Measurements from ENCODE around the gene TM6SF1. TPM values are rescaled to one million over a fixed set of nuclear protein-coding genes. Genes with fewer than 3 reads are reported as not detected.
A peak's percentile ranks its signal among the peaks of the same experiment; 100 is the strongest.

TM6SF1 gene
- total RNA-seq, 1 experiment from 2014 or later: 0.79 TPM

GRCh38 chr15:83107841-83108181, 366 bp downstream of the TM6SF1 start:
- peaks cover 9% of the 10 kb centered on the region for H3K4me1 Mint-ChIP-seq
- H3K27me3 Mint-ChIP-seq (ENCODE audit: low read depth): peaks cover 52% of the 10 kb centered on the region
- ChIA-PET POLR2A (interaction anchor here (1.1 kb wide), 1 partner anchor 81 kb away, joined by 3 read pairs; no protein-coding TSS in a partner anchor), CTCF (interaction anchor here (1.2 kb wide), 1 partner anchor 329 kb away, joined by 3 read pairs; no protein-coding TSS in a partner anchor)
- peak overlapping the region; percentile 66 for H3K4me3 Mint-ChIP-seq
- H3K9me3 Mint-ChIP-seq: peaks cover 10% of the 10 kb centered on the region
- H3K27ac Mint-ChIP-seq: no peak overlapping the region
- DNase-seq (ENCODE audit: low spot score) (no peak), ATAC-seq (no peak)
- H3K36me3 Mint-ChIP-seq: no peaks in the 10 kb centered on the region
- no peak for TF ChIP-seq CREB1 (CRISPR knock-in tag; IDR thresholded peaks at IDR 0.05)
- no peak for TF ChIP-seq ZNF425 (CRISPR knock-in tag; conservative IDR thresholded peaks at IDR 0.05)
- no peak for TF ChIP-seq ATF1 (CRISPR knock-in tag; IDR thresholded peaks at IDR 0.05)
- 0 out of 2 replicates have a peak, but pooled peaks have one; percentile 16 for TF ChIP-seq MAX (CRISPR knock-in tag; IDR thresholded peaks at IDR 0.05)
- no peak for TF ChIP-seq GRHL2 (CRISPR knock-in tag; IDR thresholded peaks at IDR 0.05; ENCODE audit: insufficient replicate concordance, severe bottlenecking)
- no peak for TF ChIP-seq CREM (CRISPR knock-in tag; IDR thresholded peaks at IDR 0.05)
- no peak for TF ChIP-seq E2F1 (CRISPR knock-in tag; IDR thresholded peaks at IDR 0.05)
- TF ChIP-seq CTCF (IDR thresholded peaks at IDR 0.05): no peak
- no peak for TF ChIP-seq ARID4B (CRISPR knock-in tag; IDR thresholded peaks at IDR 0.05; ENCODE audit: borderline replicate concordance)
- no peak for TF ChIP-seq CBFB (CRISPR knock-in tag; IDR thresholded peaks at IDR 0.05; ENCODE audit: low read depth)
- no peak for TF ChIP-seq ZNF138 (CRISPR knock-in tag; conservative IDR thresholded peaks at IDR 0.05)
- no peak for TF ChIP-seq NR3C1 (CRISPR knock-in tag; conservative IDR thresholded peaks at IDR 0.05; ENCODE audit: low read depth)
- no peak for TF ChIP-seq ZMAT4 (CRISPR knock-in tag; IDR thresholded peaks at IDR 0.05)
- no peak for TF ChIP-seq ATF6 (CRISPR knock-in tag; IDR thresholded peaks at IDR 0.05)
- no peak for TF ChIP-seq FOXP4 (CRISPR knock-in tag; IDR thresholded peaks at IDR 0.05)
- TF ChIP-seq ZNF263 (CRISPR knock-in tag; IDR thresholded peaks at IDR 0.05; ENCODE audit: low read depth): no peak
- no peak for TF ChIP-seq IRF1 (CRISPR knock-in tag; IDR thresholded peaks at IDR 0.05)
- TF ChIP-seq USF2 (CRISPR knock-in tag; IDR thresholded peaks at IDR 0.05): no peak
- no peak for TF ChIP-seq E2F5 (CRISPR knock-in tag; IDR thresholded peaks at IDR 0.05)
- TF ChIP-seq ZNF671 (CRISPR knock-in tag; IDR thresholded peaks at IDR 0.05): no peak
